Retinal pigment epithelial cell (primary cell): ENCODE data around the gene ITGA11.

Source experiments
- DNase-seq: peaks from one replicate; pipeline ENCODE4 v3.0.0-alpha.2; 2010; ENCODE audit warnings: low read depth
- H3K4me3 ChIP-seq: 2 replicates; pipeline ENCODE4 v1.5.1; 2011; ENCODE audit warnings: mild to moderate bottlenecking, low read length, control low read depth, moderate library complexity
- TF ChIP-seq, protein P1 (sequence below): conservative IDR thresholded peaks from 2 replicates; pipeline ENCODE4 v1.5.1; 2011; ENCODE audit warnings: low read depth, low read length, control low read depth, inconsistent platforms

The ITGA11 gene

DNA sequence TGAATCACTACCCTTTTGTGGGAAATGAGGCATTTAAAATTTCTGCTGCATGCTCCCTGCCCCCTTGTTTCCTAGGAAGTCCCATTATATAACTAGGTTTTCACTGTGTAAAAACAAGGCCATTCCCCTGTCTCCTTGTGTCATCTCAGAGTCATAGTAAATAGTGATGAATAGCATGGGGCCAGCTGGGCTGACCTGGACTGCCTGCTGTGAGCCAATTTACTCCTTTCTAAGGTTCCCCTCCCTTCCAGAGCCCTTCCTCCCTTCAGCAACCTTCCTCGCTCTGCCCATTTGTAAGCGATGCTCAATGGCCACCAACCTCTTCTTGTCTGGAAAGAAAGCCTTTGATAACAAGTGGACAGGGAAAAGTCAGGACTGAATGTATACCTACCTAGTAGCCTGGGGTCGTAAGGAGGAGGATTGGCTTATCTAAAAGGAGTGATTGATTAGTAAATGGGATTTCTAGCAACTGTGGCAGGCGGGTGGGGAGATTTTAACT, 11.7 kb downstream of the ITGA11 start:
- no peak overlapping the region for H3K4me3 ChIP-seq
- no peak for DNase-seq
- TF ChIP-seq, protein P1, sequence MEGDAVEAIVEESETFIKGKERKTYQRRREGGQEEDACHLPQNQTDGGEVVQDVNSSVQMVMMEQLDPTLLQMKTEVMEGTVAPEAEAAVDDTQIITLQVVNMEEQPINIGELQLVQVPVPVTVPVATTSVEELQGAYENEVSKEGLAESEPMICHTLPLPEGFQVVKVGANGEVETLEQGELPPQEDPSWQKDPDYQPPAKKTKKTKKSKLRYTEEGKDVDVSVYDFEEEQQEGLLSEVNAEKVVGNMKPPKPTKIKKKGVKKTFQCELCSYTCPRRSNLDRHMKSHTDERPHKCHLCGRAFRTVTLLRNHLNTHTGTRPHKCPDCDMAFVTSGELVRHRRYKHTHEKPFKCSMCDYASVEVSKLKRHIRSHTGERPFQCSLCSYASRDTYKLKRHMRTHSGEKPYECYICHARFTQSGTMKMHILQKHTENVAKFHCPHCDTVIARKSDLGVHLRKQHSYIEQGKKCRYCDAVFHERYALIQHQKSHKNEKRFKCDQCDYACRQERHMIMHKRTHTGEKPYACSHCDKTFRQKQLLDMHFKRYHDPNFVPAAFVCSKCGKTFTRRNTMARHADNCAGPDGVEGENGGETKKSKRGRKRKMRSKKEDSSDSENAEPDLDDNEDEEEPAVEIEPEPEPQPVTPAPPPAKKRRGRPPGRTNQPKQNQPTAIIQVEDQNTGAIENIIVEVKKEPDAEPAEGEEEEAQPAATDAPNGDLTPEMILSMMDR = no peak

DNA sequence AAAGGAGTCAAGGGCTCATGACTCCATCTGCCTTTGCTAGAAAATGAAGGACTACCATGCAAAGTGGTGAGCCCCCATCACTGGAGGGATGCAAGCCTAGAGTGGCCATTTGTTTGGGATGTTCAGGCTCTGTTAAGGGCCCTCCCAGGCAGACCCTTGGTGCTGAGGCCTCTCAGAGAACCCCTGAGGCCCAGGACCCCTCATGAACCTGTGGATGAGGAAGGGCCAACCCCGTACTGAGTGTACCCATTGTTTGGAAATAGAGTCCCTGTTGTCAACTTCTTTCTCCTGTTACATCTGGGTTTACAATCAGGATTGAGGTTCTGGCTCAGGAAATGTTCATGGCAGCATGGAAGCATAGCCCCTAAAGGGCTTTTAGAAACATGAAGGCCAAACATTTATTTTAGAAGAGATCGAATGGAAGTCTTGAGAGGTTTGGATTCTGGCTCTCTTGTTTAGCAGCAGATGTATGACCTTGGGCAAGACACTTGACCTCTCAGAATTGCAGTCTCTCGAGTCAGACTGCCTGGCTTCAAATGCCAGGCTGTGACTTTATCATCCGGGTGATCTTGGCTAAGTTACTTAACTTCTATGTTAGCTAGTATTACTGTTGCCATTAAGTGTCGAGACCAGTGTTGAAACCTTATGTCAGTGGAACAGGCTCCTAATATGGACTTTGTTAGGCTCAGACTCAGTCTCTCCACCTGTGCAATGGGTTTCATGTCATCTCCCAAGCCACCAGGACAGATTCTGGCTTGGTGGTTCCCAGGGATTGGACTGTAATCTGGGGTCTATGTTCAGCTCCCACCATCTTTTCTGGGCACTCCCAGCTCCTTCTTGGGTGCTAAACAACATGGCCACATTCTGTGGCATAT, 12.4 kb downstream of the ITGA11 start:
- H3K4me3 ChIP-seq = no peak overlapping the region
- TF ChIP-seq, protein P1 = no peak
- no peak for DNase-seq

DNA sequence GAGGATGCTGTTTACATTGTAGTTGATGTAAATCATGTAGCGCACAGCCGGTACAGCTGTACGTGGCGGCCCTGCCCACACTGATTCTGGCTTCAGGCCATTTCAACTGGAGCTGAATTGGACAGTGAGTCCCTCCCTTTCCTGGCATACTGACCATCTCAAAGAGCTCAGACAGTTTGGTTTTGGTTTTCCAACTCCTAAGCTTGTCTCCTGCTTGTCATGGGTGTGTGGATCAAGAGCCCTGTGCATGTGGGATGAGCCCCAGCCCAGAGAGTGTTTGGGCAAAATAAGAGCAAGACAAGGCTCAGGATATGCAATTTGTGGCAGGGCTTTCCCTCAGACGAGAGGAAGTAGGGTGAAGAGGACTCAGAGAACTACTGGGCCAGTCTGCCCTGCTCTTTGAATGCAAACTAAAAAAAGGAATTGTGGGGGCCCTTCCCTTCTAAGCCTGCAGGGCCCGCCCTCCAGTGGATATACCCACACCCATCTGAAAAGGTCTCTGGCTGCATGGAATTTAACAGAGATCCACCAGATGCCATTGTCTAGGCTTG, 13.3 kb downstream of the ITGA11 start:
- DNase-seq = no peak
- TF ChIP-seq, protein P1 = no peak

DNA sequence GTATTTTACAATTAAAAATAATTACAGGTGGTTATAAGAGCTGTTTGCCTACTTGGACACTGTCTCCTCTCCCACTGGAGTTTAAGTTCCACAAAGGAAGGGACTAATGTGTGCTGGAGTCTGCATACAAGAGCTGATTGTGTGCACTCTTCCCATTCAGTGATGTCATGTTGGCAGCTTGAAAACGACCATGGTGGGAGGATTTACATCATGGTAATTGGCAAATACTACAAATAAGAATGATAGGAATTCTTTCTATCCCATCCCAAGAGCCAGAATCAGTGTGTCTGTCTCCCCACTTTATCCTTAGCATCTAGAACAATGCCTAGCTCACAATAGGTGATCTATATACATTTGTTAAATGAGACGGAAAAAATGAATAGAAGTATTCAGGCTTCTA, 14.1 kb downstream of the ITGA11 start:
- DNase-seq = no peak
- no peak overlapping the region for H3K4me3 ChIP-seq
- TF ChIP-seq, protein P1 = no peak

More for the DNA sequence above, 13.3 kb downstream of the ITGA11 start:
- no peak overlapping the region for H3K4me3 ChIP-seq

DNA sequence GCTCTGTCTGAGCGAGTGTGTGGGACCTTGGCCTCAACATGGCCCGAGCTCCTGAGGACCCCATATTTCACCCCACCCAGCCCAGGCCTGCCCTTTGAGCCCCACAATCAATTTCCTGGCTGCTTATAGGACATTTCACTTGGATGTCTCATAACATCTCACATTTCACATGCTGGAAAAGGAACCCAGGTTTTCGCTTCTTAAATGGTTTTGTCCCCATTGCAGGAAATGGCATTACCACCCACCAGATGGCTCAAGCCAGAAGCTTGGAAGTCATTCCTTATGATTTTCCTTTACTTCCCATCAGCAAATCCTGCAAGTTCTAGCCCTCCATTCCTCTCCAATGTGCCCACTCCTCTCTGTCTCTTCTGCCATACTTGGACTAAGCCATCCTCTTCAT, 14.9 kb downstream of the ITGA11 start:
- no peak overlapping the region for H3K4me3 ChIP-seq
- TF ChIP-seq, protein P1 = no peak
- no peak for DNase-seq

DNA sequence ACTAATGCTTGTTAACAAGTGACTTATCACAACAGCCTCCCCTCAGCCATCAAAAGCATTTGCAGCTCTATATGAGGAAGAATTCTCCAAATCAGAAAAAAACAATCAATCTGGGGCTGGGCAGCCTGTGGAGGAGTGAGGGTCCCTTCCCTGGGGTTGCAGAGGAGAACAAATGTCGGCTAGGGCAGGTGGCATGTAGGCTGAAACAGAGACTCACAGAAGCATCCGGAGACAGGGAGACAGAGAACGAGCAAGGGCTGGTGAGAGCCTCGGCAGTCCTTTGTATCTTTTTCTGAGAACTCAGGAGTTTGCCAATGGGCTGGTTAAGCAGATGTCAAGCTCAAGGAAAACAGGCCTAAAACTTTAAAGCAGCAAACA, 15.8 kb downstream of the ITGA11 start:
- no peak for DNase-seq
- TF ChIP-seq, protein P1 = no peak
- no peak overlapping the region for H3K4me3 ChIP-seq

DNA sequence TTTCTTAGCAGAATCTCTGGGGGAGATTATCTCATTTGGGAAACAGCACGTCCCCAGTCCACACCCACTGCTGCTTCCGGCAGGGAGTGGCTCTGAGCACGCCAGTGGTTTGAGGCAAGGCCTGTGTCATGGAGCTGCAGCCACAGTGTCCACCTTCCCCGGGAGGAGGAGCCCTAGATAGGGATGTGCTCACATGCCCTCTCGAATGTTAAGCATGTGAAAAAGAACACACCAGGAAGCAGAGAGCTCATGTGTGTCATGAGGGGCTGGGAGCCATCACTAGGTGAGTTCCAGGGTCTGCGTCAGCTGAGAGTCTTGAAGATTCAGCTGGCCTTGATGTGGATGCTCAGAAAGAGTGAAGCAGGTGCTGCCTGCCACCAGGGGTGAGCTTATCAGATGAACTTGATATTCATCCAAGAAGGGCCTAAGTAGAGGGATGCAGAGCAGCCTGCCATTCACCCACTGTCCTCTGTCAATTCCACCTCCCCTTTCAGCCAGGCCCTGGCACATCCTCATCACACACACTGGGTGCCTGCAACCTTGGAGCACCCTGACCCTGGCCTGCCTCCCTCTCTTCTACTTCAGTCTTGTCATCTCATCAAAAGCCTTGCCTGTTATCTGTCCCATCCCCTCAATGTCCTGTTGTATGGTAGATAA, 16.3 kb downstream of the ITGA11 start:
- no peak overlapping the region for H3K4me3 ChIP-seq
- no peak for DNase-seq
- TF ChIP-seq, protein P1 = no peak
